Fibroblast of mammary gland (primary cell): ENCODE data around the gene TSC2.

ENCODE experiments used
- DNase-seq: peaks from one replicate; pipeline ENCODE4 v3.0.0-alpha.2; 2010; ENCODE audit warnings: low read depth
- H3K4me3 ChIP-seq: 2 replicates; pipeline ENCODE4 v1.5.1; 2011; ENCODE audit warnings: low read depth, mild to moderate bottlenecking, low read length, moderate library complexity; ENCODE audit not compliant: control insufficient read depth
- TF ChIP-seq, protein P1 (sequence below): conservative IDR thresholded peaks from 2 replicates; pipeline ENCODE4 v1.5.1; 2011; ENCODE audit warnings: low read depth, low read length, inconsistent platforms; ENCODE audit not compliant: control insufficient read depth, insufficient read depth

The TSC2 gene

DNA sequence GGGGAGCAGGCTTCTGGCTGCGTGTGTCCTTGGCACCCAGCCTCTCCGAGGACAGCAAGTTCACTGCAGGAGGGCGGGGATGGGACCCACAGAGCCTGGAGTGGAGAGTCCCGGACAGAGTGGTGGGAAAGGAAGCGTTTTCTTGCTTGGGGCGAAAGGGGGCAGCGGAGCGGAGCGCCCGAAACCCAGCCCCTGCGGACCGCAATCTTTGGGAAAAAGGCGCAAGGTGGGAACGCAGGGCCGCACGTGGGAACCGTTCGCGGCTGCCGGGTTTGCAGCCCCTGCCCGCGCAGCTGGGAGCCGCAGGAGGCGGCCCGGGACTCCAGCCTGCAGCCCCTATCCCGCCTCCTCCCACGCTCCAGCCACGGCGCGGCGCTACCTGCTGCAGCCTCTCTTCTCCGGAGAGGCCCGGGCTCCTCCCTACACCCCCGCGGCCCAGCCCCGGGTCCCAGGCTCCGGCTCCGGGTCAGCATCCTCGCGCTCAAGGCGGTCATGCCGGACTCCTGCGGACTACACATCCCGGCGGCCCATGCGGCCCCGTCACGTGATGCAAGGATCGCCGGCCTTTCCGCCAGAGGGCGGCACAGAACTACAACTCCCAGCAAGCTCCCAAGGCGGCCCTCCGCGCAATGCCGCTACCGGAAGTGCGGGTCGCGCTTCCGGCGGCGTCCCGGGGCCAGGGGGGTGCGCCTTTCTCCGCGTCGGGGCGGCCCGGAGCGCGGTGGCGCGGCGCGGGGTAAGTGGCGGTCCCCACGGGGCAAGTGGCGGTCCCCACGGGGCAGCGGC lies at the start of gene TSC2, which contains the start of gene NTHL1:
Gene TSC2 (plus strand): TSS at position 656 of the 786 bp plus-strand sequence. CDS start 631 bp downstream, outside the sequence.
Gene NTHL1 (minus strand): TSS at position 505 of the 786 bp plus-strand sequence. CDS start 11 bp downstream, at position 494.
- TF ChIP-seq, protein P1, sequence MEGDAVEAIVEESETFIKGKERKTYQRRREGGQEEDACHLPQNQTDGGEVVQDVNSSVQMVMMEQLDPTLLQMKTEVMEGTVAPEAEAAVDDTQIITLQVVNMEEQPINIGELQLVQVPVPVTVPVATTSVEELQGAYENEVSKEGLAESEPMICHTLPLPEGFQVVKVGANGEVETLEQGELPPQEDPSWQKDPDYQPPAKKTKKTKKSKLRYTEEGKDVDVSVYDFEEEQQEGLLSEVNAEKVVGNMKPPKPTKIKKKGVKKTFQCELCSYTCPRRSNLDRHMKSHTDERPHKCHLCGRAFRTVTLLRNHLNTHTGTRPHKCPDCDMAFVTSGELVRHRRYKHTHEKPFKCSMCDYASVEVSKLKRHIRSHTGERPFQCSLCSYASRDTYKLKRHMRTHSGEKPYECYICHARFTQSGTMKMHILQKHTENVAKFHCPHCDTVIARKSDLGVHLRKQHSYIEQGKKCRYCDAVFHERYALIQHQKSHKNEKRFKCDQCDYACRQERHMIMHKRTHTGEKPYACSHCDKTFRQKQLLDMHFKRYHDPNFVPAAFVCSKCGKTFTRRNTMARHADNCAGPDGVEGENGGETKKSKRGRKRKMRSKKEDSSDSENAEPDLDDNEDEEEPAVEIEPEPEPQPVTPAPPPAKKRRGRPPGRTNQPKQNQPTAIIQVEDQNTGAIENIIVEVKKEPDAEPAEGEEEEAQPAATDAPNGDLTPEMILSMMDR = no peak
- H3K4me3 ChIP-seq = peak within 1 kb of the TSS; percentile 79
- peak; percentile 94 for DNase-seq

GRCh38 chr16:1998360-1998835 lies 49.4 kb upstream of the TSC2 start:
- H3K4me3 ChIP-seq = no peak overlapping the region
- TF ChIP-seq, protein P1 = no peak
- no peak for DNase-seq

DNA sequence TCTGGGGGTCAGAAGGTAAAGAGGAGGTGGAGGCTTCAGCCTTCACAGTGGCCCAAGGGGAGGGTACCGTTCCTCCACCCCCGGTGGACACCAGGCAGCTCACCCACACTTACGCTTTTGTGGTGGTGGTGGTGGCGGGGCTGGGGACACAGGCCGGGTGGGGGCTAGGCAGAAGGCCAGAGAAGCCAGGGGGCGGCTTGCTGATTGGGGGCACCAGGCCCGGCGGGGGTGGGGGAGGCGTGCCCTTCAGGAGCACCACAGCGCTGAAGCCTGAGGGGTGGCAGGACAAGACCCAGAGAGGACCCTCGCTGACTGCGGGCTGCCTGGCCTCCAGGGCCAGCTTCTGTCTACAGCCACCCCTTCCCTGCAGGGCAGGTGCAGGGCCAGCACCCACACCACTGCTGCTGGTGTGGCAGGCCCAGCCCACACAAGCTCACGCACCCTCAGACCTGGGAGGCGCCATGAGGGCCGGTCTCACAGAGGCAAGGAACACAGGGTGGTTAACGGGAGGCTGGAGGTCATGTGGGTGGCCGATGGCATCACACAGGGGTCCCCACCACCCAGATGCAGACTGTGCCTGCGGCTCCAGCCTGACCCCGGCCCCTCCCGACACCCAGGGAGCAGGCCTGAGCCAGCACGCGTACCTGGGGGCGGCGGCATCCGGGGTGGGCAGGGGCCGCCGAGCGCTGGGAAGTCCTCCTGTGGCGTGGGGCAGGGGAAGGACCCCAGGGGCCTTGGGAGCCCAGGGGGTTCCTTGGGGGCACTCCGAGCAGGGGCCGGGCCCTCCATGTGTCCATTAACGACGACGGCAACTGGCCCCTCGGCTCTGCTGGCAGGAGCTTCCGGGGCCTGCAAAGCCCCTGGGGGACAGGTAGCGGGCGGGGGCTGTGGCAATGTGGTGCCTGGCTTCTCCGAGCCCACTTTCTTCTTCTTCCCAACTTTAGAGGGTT lies 48.7 kb upstream of the TSC2 start:
- TF ChIP-seq, protein P1 = no peak
- DNase-seq = no peak
- H3K4me3 ChIP-seq = no peak overlapping the region

DNA sequence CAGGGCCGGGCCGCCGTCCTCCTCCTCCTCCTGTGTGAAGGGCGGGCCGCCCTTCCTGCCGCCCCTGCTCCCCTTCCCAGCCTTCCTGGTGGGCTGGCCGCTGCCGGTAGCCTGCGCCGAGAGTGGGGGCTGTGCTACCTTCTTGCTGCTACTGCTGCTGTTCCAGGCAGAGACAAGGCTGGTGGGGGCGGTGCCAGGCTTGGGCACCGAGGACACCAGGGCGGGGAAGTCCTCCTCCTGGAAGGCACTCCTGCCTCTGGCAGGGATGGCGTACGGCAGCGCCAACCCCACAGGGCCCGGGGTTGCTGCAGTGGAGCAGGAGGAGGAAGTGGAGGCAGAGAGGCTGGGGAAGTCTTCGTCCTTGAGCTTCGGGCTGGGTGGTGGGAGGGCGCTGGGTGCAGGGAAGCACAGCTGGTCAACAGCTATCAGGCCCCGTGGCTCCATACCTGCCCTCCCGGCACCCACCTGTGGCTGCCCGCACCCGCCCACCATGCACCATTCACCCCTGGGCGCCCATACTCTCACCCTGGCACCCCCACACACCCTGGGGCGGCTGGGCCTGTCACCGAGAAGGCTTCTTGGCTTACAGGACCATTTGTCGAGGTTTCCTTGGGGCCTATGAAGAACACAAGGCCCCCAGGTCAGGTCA lies 47.8 kb upstream of the TSC2 start:
- H3K4me3 ChIP-seq = no peak overlapping the region
- no peak for DNase-seq
- TF ChIP-seq, protein P1 = no peak

- DNase-seq = no peak
- no peak overlapping the region for H3K4me3 ChIP-seq
- TF ChIP-seq, protein P1 = no peak
Observed at GRCh38 chr16:2001035-2001434, 46.8 kb upstream of the TSC2 start.
